Measurements from ENCODE around the gene SLC16A5. TPM values are rescaled to one million over a fixed set of nuclear protein-coding genes. Genes with fewer than 3 reads are reported as not detected.
A peak's percentile ranks its signal among the peaks of the same experiment; 100 is the strongest.

SLC16A5 gene
- total RNA-seq, 1 experiment from 2014 or later = 1.2 TPM

DNA sequence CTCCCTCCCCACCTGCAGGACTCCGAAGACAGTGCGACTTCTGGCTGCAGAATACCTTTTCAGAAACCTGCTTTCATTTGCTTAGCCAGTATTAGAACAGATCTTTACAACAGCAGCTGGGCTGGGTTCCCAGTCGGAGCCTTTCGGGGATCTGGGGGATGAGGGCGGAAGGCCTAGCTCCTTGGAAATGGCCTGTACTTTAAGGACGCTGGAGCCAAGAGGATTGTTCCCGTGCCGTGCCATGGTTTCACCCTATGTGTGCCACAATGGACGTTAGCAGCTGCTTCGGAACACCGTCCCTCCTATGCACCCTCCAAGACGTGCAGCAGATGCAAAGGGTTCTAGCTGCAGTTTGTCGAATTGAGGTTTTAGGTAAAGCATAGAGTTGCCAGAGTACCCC, 24.6 kb upstream of the SLC16A5 start:
- Histone ChIP-seq H3K79me2 (ENCODE audit: low read length) (no peaks in the 10 kb centered on the region), H3K27me3 (ENCODE audit: low read length) (no peaks in the 10 kb centered on the region), H2AFZ (ENCODE audit: low read length) (no peak overlapping the region), H3K9me2 (replicated peaks; ENCODE audit: low read length) (no peaks in the 10 kb centered on the region), H3F3A (ENCODE audit: low read length, unreplicated experiment) (no peaks in the 10 kb centered on the region), H3K4me2 (ENCODE audit: low read length) (no peak overlapping the region), H3K27ac (ENCODE audit: low read length) (no peak overlapping the region), H3K36me3 (ENCODE audit: low read depth, low read length) (peaks cover 34% of the 10 kb centered on the region; the same call in 1 of the 2 replicates), H3K4me1 (ENCODE audit: insufficient read depth, low read length) (no peaks in the 10 kb centered on the region), H4K20me1 (ENCODE audit: low read length) (no peaks in the 10 kb centered on the region), H3K4me3 (ENCODE audit: low read length) (no peak overlapping the region), H3K9ac (ENCODE audit: low read length) (no peak overlapping the region), H3K9me3 (ENCODE audit: low read length) (no peaks in the 10 kb centered on the region)
- DNase-seq (no peak), ATAC-seq (no peak)
- TF ChIP-seq EZH2 (IDR thresholded peaks at IDR 0.05; ENCODE audit: low read length, unreplicated experiment) (no peak), EZH2phosphoT487 (IDR thresholded peaks at IDR 0.05; ENCODE audit: borderline replicate concordance, low read length) (no peak), CTCF (conservative IDR thresholded peaks at IDR 0.05; ENCODE audit: low read depth, low read length) (no peak)
- intact Hi-C loops (cut with micrococcal nuclease) = no loop called here
- ChIA-PET CTCF (interaction anchor here (0.6 kb wide), 1 partner anchor 13 kb away, joined by 7 read pairs; no protein-coding TSS in a partner anchor), POLR2A (ENCODE audit: unreplicated experiment) (interaction anchor here (0.6 kb wide), 1 partner anchor 100 kb away, joined by 3 read pairs; no protein-coding TSS in a partner anchor)
- no TSS peak for BruUV-seq (replicated peaks)

GRCh38 chr17:75063626-75064025, 24.1 kb upstream of the SLC16A5 start:
- DNase-seq (no peak), ATAC-seq (no peak)
- Histone ChIP-seq H3K79me2 (ENCODE audit: low read length) (no peaks in the 10 kb centered on the region), H3K9me2 (replicated peaks; ENCODE audit: low read length) (no peaks in the 10 kb centered on the region), H3K4me2 (ENCODE audit: low read length) (no peak overlapping the region), H3K27ac (ENCODE audit: low read length) (no peak overlapping the region), H3K36me3 (ENCODE audit: low read depth, low read length) (peaks cover 34% of the 10 kb centered on the region; the same call in 1 of the 2 replicates), H2AFZ (ENCODE audit: low read length) (no peak overlapping the region), H3K9ac (ENCODE audit: low read length) (no peak overlapping the region), H3K27me3 (ENCODE audit: low read length) (no peaks in the 10 kb centered on the region), H3F3A (ENCODE audit: low read length, unreplicated experiment) (no peaks in the 10 kb centered on the region), H3K4me1 (ENCODE audit: insufficient read depth, low read length) (no peaks in the 10 kb centered on the region), H3K4me3 (ENCODE audit: low read length) (no peak overlapping the region), H4K20me1 (ENCODE audit: low read length) (no peaks in the 10 kb centered on the region), H3K9me3 (ENCODE audit: low read length) (no peaks in the 10 kb centered on the region)
- BruUV-seq (replicated peaks) = no TSS peak
- TF ChIP-seq EZH2phosphoT487 (IDR thresholded peaks at IDR 0.05; ENCODE audit: borderline replicate concordance, low read length) = no peak
- no peak for TF ChIP-seq EZH2 (IDR thresholded peaks at IDR 0.05; ENCODE audit: low read length, unreplicated experiment)
- no peak for TF ChIP-seq CTCF (conservative IDR thresholded peaks at IDR 0.05; ENCODE audit: low read depth, low read length)
- intact Hi-C loops (cut with micrococcal nuclease) = no loop called here
- POLR2A ChIA-PET (ENCODE audit: unreplicated experiment) = interaction anchor here (0.6 to 0.7 kb wide), 2 partner anchors 46 to 100 kb away, joined by 3 read pairs; partner anchors contain the start of gene ARMC7
- CTCF ChIA-PET = interaction anchor here (0.5 to 0.6 kb wide), 3 partner anchors 13 to 139 kb away, joined by 4 to 8 read pairs (median 7); no protein-coding TSS in a partner anchor

DNA sequence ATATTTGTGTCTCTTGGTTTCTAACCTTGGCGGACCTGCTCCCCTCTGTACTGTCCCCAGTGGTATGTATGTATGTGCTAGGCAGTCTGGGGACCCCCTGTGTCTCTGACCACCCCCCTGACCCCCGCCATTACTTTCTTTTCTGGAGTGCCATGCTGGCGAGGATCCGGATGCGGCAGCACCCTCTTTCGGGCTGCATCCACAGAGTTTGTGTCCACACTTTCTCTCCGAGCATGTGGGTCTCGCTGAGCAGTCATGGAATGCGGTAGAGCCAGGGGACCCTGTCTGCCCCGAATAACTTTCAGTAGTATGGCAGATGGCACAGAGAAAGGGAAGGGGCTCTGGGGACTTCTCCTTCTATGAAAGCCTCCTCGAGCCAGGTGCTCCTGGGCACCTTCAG, 23.7 kb upstream of the SLC16A5 start:
- TSS peak; percentile 19 for BruUV-seq (replicated peaks)
- POLR2A ChIA-PET (ENCODE audit: unreplicated experiment) = interaction anchor here (0.7 kb wide), 1 partner anchor 46 kb away, joined by 3 read pairs; the partner anchor contains the start of gene ARMC7

More for the DNA sequence above, 23.7 kb upstream of the SLC16A5 start:
- Histone ChIP-seq H3K27me3 (ENCODE audit: low read length) (no peaks in the 10 kb centered on the region), H3K9me2 (replicated peaks; ENCODE audit: low read length) (no peaks in the 10 kb centered on the region), H3K4me3 (ENCODE audit: low read length) (no peak overlapping the region), H3K27ac (ENCODE audit: low read length) (no peak overlapping the region), H3K4me2 (ENCODE audit: low read length) (no peak overlapping the region), H3K4me1 (ENCODE audit: insufficient read depth, low read length) (no peaks in the 10 kb centered on the region), H4K20me1 (ENCODE audit: low read length) (no peaks in the 10 kb centered on the region), H3K36me3 (ENCODE audit: low read depth, low read length) (peaks cover 34% of the 10 kb centered on the region; the same call in 1 of the 2 replicates), H3K79me2 (ENCODE audit: low read length) (no peaks in the 10 kb centered on the region), H3K9me3 (ENCODE audit: low read length) (no peaks in the 10 kb centered on the region), H3F3A (ENCODE audit: low read length, unreplicated experiment) (no peaks in the 10 kb centered on the region), H2AFZ (ENCODE audit: low read length) (no peak overlapping the region), H3K9ac (ENCODE audit: low read length) (no peak overlapping the region)
- CTCF ChIA-PET = interaction anchor here (0.5 to 0.6 kb wide), 2 partner anchors 50 to 138 kb away, joined by 4 to 8 read pairs; no protein-coding TSS in a partner anchor
- intact Hi-C loops (cut with micrococcal nuclease) = no loop called here
- no peak for TF ChIP-seq EZH2 (IDR thresholded peaks at IDR 0.05; ENCODE audit: low read length, unreplicated experiment)
- no peak for TF ChIP-seq CTCF (conservative IDR thresholded peaks at IDR 0.05; ENCODE audit: low read depth, low read length)
- no peak for TF ChIP-seq EZH2phosphoT487 (IDR thresholded peaks at IDR 0.05; ENCODE audit: borderline replicate concordance, low read length)
- ATAC-seq = no peak
- no peak for DNase-seq
